Activated CD8-positive, alpha-beta memory T cell treated with anti-CD3 and anti-CD28 coated beads for 1 hour (primary cell): ENCODE measurements around the gene STX2.
A peak's percentile ranks its signal among the peaks of the same experiment; 100 is the strongest.
"Not testable (repeated sequence)": the region's sequence is repeated elsewhere in the genome, so short reads cannot be mapped to it uniquely, and the experiment has no call there.

ENCODE experiments used
- DNase-seq, 2 donors: peaks; one replicate each; pipeline ENCODE4 v3.0.0-alpha.2; 2020; ENCODE audit warnings: low read depth in 1 of 2; ENCODE audit errors: extremely low read depth in 1 of 2

Gene STX2

GRCh38 chr12:130768120-130768519 lies 70.9 kb downstream of the STX2 start:
- DNase-seq, result no peak

GRCh38 chr12:130766470-130766869 lies 72.6 kb downstream of the STX2 start:
- DNase-seq, result no peak

- DNase-seq, result no peak
These were observed 73.8 kb downstream of the STX2 start for GRCh38 chr12:130765186-130765659.

DNA sequence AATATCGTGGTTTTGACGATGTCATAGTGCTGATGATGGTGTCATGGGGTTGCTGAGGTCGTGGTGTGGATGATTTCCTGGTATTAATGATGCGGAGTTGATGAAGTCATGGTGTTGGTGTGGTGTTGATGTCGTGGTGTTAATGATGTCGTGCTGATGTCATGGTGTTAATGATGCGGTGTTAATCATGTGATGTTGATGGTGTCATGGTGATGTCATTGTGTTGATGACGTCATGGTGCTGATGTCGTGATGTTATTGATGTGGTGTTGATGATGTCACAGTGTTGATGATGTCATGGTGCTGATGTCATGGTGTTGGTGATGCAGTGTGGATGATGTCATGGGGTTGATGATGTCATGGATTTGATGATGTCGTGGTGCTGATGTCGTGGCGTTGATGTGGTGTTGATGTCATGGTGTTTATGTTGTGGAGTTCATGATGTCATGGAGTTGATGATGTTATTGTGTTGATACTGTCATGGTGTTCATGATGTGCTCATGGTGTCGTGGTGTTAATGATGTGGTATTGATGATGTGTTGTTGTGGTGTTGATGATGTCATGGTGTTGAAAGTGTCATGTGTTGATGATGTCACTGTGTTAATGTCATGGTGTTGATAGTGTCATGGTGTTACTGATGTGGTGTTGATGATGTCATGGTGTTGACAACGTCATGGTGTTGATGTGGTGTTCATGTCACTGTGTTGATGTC lies 74.4 kb downstream of the STX2 start:
- no peak for DNase-seq

GRCh38 chr12:130764073-130764472 lies 75.0 kb downstream of the STX2 start:
- DNase-seq, result no peak

- no peak for DNase-seq
These were observed 76.8 kb downstream of the STX2 start for GRCh38 chr12:130762319-130762675.

DNA sequence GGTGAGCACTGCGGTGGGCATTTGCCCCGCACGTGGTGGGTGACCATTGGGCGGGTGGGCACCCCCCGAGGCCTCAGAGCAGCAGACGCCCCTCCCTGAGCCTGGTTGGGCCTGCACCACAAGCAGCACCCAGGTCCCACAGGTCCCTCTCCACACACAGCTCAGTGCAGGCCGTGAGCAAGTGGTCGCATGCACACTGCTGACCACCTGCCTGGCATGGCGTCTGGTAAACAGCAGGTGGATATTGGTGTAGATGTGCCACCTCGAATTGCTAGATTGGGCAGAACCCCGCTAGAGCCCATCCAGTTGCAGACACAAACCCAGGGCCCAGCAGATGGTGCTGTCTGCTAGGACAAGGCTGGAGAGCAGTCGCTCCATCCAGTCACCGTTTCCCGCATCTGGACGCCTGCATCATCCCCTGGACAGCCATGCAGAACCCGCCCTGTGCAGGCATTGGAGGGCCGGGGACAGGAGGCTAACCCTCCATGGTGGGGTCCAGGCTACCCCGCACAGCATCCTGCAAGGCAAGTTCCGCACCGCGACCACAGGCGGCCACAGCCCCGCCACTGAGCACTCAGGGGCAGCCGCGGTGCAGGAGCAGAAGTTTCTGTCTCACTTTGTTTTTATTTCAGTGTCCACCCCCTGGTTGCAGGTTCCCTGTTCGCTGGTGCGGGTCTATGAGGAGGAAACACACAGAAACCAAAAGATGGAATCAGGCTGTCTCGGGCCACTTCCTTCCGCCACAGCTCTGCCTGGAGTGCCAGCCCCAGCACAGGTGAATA lies 77.3 kb downstream of the STX2 start:
- peak in 1 of 2 donors; percentile 21 for DNase-seq

DNA sequence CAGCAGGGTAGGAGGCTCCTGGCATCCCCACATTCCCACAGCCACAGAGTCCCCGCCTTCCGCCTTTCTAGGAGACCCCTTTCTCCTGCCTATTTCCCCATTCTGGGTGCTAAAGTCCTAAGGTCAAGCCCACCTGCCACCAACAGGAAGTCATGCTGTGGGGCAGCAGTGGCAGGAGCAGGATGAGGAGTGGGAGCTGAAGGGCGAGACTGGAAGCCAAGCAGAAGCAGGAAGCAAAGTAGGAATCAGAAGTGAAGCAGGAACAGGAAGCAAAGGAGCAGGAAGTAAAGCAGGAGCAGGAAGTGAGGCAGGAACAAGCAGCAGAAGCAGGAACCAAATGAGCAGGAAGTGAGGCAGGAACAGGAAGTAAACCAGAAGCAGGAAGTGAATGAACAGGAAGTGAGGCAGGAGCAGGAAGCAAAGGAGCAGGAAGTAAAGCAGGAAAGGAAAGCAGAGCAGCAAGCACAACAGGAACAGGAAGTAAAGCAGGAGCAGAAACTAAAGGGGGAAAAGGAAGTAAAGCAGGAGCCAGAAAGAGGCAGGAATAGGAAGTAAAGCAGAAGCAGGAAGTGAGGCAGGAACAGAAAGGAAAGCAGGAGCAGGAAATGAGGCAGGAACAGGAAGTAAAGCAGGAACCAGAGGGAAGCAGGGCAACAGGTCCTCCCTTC lies 84.7 kb downstream of the STX2 start:
- DNase-seq, result no peak

- no peak for DNase-seq
These were observed 86.3 kb downstream of the STX2 start for GRCh38 chr12:130752692-130753230.

- DNase-seq, result not testable (repeated sequence)
These were observed 87.0 kb downstream of the STX2 start for GRCh38 chr12:130752037-130752436.

- DNase-seq, result no peak
These were observed 90.3 kb downstream of the STX2 start for GRCh38 chr12:130748786-130749185.

GRCh38 chr12:130747867-130748740 lies 90.9 kb downstream of the STX2 start:
- peak; percentile 11 to 62 for DNase-seq

- DNase-seq, result no peak
These were observed 92.5 kb downstream of the STX2 start for GRCh38 chr12:130746546-130746945.

GRCh38 chr12:130745921-130746320 lies 93.1 kb downstream of the STX2 start:
- DNase-seq, result no peak

DNA sequence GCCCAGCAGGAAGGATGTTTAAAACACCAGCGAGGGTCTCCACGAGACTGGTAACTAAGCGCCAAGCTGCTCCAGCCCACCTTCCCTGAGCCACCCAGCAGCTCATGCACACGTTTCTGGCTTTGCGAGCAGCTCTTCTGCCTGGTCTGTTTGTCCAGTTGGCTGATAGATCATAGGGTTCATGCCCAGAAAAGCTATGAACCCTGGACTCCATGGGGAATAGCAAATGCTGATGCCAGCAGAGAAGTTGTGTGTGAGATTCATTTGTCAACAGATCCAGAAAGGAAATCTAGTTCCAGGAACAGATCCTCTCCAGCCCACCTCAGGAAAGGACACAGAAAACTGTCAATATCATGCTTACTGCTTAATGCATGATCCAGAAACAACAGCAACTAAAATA lies 94.8 kb downstream of the STX2 start:
- no peak for DNase-seq

DNA sequence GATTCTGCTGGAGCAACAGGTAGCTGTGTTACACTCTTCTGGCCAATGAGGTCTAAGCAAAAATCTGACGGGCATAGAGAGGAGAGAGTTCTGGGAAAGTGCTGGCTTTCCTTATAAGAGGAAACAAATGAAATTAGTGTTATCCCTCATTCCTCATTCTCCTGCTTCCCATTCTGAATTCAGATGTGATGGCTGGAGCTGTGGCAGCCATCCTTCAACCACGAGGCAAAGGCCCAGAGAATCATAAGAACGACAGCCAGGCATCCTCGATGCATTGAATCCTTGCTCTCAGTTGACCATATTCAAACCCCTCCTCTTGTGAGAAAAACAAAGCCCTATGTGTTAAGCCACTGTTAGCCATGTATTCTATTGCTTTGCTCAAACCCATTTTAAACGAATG lies 95.4 kb downstream of the STX2 start:
- no peak for DNase-seq

DNA sequence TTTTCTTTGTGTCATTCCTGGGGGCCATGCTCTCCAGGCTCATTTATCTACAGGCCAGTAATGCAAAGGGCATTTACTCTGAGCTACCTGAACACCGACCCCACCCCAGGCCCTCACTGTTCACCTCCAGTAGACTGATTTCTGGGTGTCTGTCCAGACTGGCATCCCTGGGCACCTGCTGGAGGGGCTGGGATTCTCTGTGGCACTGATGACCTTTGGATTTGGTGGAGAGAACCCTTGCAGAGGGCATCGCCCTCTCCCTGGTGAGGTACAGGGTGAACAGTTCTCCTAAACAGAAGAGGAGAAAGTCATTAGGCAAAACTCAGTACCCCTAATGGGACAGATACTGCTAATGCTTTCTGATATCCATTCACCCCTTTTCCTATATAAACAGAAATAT lies 95.9 kb downstream of the STX2 start:
- no peak for DNase-seq

DNA sequence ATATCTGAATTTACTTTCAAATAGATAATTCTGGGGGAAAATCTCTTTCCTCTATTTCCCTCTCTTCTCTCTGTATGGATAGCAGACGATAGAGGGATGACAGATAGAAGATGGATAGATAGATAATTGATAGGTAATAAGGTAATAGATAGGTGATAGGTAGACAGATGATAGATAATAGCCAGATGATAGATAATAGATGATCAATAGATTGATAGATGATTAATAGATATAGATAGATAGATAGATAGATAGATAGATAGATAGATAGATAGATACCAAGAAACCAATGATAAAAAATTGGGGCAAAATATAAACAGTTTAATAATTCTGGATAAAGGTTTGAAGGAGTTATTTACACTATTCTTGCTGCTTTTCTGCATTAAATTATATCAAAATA lies 96.3 kb downstream of the STX2 start:
- no peak for DNase-seq

DNA sequence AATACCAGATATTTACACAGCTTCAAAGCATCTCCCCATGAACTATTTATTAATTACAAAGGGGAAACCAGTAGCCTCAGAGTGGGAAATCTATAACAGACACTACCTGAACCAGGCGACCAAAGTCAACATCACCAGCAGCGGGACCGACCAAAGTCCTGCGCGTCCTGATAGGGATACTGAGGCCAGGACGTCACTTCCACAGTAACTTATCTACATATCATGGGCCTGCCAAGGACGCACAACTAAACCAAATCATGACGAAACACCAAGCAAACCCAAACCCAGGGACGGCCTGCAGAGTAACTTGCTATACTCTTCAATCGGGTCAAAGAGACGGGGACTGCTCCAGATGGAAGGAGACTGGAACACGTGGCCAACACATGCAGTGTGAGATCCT lies 96.9 kb downstream of the STX2 start:
- DNase-seq, result no peak
